K562 (cell line): Measurements from ENCODE around the gene CD46. TPM values are rescaled to one million over a fixed set of nuclear protein-coding genes. Genes with fewer than 3 reads are reported as not detected.

ENCODE experiments used
- BHLHE40 ChIP-seq: IDR thresholded peaks from 2 replicates; pipeline ENCODE4 v1.6.1; 2011; ENCODE audit warnings: low read length, improper control_type of control experiment
- MYNN ChIP-seq, 2 experiments: sonication (generic); formaldehyde crosslinking in 1 of 2; IDR thresholded peaks; 2 replicates each; pipeline versions ENCODE4 v1.5.0 to v1.6.1; 2016 to 2020; ENCODE audit warnings: antibody characterized with exemption in 1 of 2, missing genetic modification reagents in 1 of 2
- NCOA6 ChIP-seq: fragments of 450-650 bp; IDR thresholded peaks from 2 replicates; pipeline ENCODE4 v1.6.1; 2017; ENCODE audit warnings: mild to moderate bottlenecking
- NCOR1 ChIP-seq: fragments of 450-650 bp; IDR thresholded peaks from 2 replicates; pipeline ENCODE4 v1.6.1; 2016; ENCODE audit warnings: mild to moderate bottlenecking, moderate library complexity
- POLR3G ChIP-seq: IDR thresholded peaks from 2 replicates; pipeline ENCODE4 v1.6.1; 2011; ENCODE audit not compliant: insufficient read length, insufficient replicate concordance; ENCODE audit errors: extremely low read depth
- SRSF9 ChIP-seq: fragments of 200-400 bp; formaldehyde crosslinking; IDR thresholded peaks from 2 replicates; pipeline ENCODE4 v1.6.1; 2017; ENCODE audit warnings: low read depth, low read length, borderline replicate concordance
- TCF3 ChIP-seq: sonication (generic); formaldehyde crosslinking; IDR thresholded peaks from 2 replicates; pipeline ENCODE4 v1.4.0; 2020; ENCODE audit warnings: mild to moderate bottlenecking, missing genetic modification reagents
- TEAD4 ChIP-seq, 2 experiments: sonication (generic) in 1 of 2; formaldehyde crosslinking in 1 of 2; IDR thresholded peaks; 2 replicates each; pipeline versions ENCODE4 v1.6.1 to v1.8.0; 2012 to 2022; ENCODE audit warnings: borderline replicate concordance in 1 of 2, inconsistent platforms in 1 of 2, low read length in 1 of 2, mild to moderate bottlenecking in 1 of 2, missing genetic modification reagents in 1 of 2
- ZNF444 ChIP-seq: fragments of 250-450 bp; sonication (Bioruptor Pico); IDR thresholded peaks from 2 replicates; pipeline ENCODE4 v1.4.0; 2020; ENCODE audit warnings: mild to moderate bottlenecking, moderate library complexity
- ZNF57 ChIP-seq: fragments of 450-650 bp; formaldehyde crosslinking; IDR thresholded peaks from 2 replicates; pipeline ENCODE4 v1.4.0; 2020; ENCODE audit warnings: mild to moderate bottlenecking, moderate library complexity
- ZNF584 ChIP-seq: fragments of 200-800 bp; sonication (Bioruptor generic); IDR thresholded peaks from 2 replicates; pipeline ENCODE4 v1.6.1; 2016; ENCODE audit warnings: low read depth, mild to moderate bottlenecking, missing genetic modification characterization, missing compliant biosample characterization
- polyA plus RNA-seq, 8 experiments: library from polyadenylated mRNA; depleted of rRNA in 4 of 8; stranded (reverse) in 5 of 8; unstranded in 3 of 8; fragments of >200 nt; fragmentation: Nextera tagmentation in 2 of 8; fragmentation: Illumina TruSeq in 1 of 8; extraction: Ambion mirVana in 2 of 8; extraction: Trizol in 1 of 8; gene quantifications; 2 replicates each; pipeline versions ENCODE4 v1.2.1 to v1.2.3, GENCODE V29; 2011 to 2014; ENCODE audit warnings: inconsistent platforms in 1 of 8, missing spikeins in 1 of 8
- total RNA-seq, 7 experiments: library from RNA; depleted of rRNA in 6 of 7; stranded (reverse); fragments of >200 nt in 6 of 7; fragmentation: Illumina TruSeq in 2 of 7; extraction: Trizol in 2 of 7; gene quantifications; 2 replicates each; pipeline versions ENCODE4 v1.2.1 to v1.2.3, GENCODE V29; 2011 to 2021; ENCODE audit warnings: low replicate concordance in 1 of 7
- TF ChIP-seq, protein P1 (sequence below), 2 experiments: fragments of 450-650 bp; formaldehyde crosslinking in 1 of 2; IDR thresholded peaks; 2 replicates each; pipeline versions ENCODE4 v1.4.0 to v1.6.1; 2014 to 2020; ENCODE audit warnings: mild to moderate bottlenecking in 2 of 2, borderline replicate concordance in 1 of 2, low read depth in 1 of 2
- TF ChIP-seq, protein P2 (sequence below): sonication (generic); formaldehyde crosslinking; IDR thresholded peaks from 2 replicates; pipeline ENCODE4 v1.8.1; 2022; ENCODE audit warnings: missing genetic modification reagents
- TF ChIP-seq, protein P3 (sequence below): IDR thresholded peaks from 2 replicates; pipeline ENCODE4 v1.6.1; 2011; ENCODE audit warnings: borderline replicate concordance, low read depth, mild to moderate bottlenecking, moderate library complexity, low read length; ENCODE audit not compliant: insufficient read depth, poor library complexity, severe bottlenecking

Gene CD46
- total and polyA plus RNA-seq, 9 of the 15 experiments (the other 6 are each of a cell fraction or from before 2014, with no cell fraction given), result 87.9 to 374 (median 156) TPM

DNA sequence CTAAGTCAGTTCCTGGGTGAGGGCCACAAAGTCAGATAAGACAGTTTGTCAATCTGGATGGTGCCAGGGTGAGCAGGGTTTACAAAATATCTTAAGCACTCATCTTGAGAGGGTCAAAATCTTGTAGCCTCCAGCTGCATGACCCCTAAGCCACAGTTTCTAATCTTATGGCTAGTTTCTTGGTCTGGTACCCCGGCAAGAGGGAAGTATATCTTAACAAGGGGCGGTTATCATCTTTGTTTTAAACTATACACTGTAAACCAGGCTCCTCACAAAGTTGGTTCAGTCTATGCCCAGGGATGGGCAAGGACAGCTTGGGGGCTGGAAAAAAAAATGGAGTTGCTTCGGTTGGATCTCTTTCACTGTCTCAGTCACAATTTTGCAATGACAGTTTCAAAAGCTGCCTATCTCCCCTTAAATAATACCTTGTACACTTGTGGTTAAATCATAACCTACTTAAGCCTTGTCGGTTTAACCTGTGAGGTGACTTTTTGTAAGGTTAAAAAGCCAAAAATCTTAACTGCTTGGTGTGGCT is 7.8 kb upstream of the CD46 start (continued):
- TF ChIP-seq, protein P1, sequence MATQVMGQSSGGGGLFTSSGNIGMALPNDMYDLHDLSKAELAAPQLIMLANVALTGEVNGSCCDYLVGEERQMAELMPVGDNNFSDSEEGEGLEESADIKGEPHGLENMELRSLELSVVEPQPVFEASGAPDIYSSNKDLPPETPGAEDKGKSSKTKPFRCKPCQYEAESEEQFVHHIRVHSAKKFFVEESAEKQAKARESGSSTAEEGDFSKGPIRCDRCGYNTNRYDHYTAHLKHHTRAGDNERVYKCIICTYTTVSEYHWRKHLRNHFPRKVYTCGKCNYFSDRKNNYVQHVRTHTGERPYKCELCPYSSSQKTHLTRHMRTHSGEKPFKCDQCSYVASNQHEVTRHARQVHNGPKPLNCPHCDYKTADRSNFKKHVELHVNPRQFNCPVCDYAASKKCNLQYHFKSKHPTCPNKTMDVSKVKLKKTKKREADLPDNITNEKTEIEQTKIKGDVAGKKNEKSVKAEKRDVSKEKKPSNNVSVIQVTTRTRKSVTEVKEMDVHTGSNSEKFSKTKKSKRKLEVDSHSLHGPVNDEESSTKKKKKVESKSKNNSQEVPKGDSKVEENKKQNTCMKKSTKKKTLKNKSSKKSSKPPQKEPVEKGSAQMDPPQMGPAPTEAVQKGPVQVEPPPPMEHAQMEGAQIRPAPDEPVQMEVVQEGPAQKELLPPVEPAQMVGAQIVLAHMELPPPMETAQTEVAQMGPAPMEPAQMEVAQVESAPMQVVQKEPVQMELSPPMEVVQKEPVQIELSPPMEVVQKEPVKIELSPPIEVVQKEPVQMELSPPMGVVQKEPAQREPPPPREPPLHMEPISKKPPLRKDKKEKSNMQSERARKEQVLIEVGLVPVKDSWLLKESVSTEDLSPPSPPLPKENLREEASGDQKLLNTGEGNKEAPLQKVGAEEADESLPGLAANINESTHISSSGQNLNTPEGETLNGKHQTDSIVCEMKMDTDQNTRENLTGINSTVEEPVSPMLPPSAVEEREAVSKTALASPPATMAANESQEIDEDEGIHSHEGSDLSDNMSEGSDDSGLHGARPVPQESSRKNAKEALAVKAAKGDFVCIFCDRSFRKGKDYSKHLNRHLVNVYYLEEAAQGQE (IDR thresholded peaks at IDR 0.05; ENCODE audit: borderline replicate concordance), result peak; percentile 10; the same call in 1 of the 2 replicates
- TF ChIP-seq, protein P1 (CRISPR knock-in tag; IDR thresholded peaks at IDR 0.05; ENCODE audit: low read depth), result no peak
- TF ChIP-seq, protein P2, sequence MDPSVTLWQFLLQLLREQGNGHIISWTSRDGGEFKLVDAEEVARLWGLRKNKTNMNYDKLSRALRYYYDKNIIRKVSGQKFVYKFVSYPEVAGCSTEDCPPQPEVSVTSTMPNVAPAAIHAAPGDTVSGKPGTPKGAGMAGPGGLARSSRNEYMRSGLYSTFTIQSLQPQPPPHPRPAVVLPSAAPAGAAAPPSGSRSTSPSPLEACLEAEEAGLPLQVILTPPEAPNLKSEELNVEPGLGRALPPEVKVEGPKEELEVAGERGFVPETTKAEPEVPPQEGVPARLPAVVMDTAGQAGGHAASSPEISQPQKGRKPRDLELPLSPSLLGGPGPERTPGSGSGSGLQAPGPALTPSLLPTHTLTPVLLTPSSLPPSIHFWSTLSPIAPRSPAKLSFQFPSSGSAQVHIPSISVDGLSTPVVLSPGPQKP (CRISPR knock-in tag), result no peak
- no peak for TF ChIP-seq BHLHE40
- peak; percentile 57 for TF ChIP-seq TCF3 (CRISPR knock-in tag)
- TF ChIP-seq ZNF57, result no peak
- TF ChIP-seq TEAD4 (IDR thresholded peaks at IDR 0.05; ENCODE audit: low read length), result peak; percentile 77
- TF ChIP-seq TEAD4 (CRISPR knock-in tag; IDR thresholded peaks at IDR 0.05; ENCODE audit: borderline replicate concordance), result no peak
- peak; percentile 59; the same call in 1 of the 2 replicates for TF ChIP-seq NCOR1
- TF ChIP-seq POLR3G, result no peak
- TF ChIP-seq NCOA6, result no peak
- 0 out of 2 replicates have a peak, but pooled peaks have one; percentile 52 for TF ChIP-seq ZNF444
- no peak for TF ChIP-seq MYNN (IDR thresholded peaks at IDR 0.05)
- no peak for TF ChIP-seq MYNN (CRISPR knock-in tag; IDR thresholded peaks at IDR 0.05)
- TF ChIP-seq, protein P3, sequence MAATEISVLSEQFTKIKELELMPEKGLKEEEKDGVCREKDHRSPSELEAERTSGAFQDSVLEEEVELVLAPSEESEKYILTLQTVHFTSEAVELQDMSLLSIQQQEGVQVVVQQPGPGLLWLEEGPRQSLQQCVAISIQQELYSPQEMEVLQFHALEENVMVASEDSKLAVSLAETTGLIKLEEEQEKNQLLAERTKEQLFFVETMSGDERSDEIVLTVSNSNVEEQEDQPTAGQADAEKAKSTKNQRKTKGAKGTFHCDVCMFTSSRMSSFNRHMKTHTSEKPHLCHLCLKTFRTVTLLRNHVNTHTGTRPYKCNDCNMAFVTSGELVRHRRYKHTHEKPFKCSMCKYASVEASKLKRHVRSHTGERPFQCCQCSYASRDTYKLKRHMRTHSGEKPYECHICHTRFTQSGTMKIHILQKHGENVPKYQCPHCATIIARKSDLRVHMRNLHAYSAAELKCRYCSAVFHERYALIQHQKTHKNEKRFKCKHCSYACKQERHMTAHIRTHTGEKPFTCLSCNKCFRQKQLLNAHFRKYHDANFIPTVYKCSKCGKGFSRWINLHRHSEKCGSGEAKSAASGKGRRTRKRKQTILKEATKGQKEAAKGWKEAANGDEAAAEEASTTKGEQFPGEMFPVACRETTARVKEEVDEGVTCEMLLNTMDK, result no peak
- 0 out of 2 replicates have a peak, but pooled peaks have one; percentile 58 for TF ChIP-seq ZNF584
- no peak for TF ChIP-seq SRSF9
